Fibroblast of skin of abdomen (primary cell): Measurements from ENCODE around the gene PPP6R3.
"Not testable (repeated sequence)": the region's sequence is repeated elsewhere in the genome, so short reads cannot be mapped to it uniquely, and the experiment has no call there.

Source experiments
- DNase-seq: peaks from one replicate; pipeline ENCODE4 v3.0.0-alpha.2; 2013

Gene PPP6R3

DNA sequence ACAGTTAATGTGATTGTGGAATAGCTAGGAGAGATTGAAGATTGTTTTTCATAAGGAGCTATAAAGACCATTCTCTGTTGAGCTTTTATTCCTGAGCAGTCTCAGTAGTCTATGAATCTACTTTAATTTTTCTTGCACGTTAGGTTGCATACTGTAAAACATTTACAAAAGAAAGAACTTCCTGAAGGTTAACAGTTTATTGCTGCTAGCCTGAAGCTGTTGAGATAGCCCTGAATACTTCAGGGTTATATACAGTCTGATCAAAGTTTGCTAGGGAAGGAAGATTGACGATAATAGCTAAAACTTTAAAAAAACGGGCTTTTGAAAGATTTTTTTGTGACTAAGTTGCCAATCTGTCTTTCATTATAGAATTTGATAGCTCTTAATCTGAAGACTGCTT is 64.8 kb downstream of the PPP6R3 start:
- peak; percentile 17 for DNase-seq

DNA sequence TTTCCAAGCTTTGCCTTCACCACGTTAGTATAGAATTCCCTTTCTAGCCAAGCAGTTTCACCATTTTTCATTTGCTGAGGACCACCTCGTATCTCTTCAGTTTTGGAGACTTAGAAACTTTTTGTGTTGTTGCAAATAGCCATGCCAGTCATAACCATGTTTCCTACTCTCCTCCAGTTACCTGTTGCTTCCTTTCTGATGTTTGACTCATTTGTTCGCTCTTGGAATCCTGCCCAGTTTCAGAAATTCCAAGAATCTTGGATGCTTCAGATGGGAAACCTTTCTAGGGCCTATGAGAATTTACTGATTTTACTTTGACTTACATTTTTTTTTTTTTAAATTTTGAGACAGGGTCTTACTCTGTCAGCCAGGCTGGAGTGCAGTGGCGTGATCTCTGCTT is 65.4 kb downstream of the PPP6R3 start:
- peak; percentile 72 for DNase-seq

DNA sequence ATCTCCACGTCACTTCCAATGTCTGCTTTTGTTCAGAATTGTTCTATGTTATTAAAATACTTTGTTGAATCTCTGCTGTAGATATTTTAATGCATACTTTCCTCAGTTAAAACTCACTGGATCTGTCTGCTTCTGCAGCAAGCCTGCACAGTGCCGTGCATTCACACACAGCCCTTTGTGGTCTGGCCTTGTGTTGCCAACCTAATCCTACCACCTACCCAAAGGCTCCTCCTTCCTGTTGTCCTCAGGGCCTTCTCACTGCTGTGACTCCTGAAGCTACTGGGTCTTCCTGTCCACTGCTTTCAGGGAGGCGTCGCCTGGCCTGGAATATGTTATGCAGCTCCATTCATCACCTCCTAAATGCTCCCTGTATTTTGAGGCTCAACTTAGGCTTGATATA is 67.0 kb downstream of the PPP6R3 start:
- no peak for DNase-seq

DNA sequence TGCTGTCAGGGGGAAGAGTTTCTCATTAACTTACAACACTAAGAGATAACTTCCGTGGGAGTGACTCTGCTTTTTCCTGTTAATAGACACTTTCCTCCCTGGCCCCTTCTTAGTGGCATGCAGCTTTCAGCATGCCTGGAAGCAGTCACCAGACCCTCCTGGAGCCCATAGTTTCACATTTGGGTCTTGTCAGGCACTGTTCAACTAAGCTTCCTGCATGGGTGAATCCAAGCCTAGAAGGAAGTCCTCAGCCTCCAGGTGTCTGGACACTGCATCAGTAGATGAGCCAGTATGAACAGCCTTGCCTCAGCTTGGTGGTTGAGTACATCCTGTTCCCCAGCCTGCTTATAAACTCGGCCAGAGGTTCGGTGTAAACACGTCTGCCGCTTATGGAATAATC is 68.1 kb downstream of the PPP6R3 start:
- no peak for DNase-seq

DNA sequence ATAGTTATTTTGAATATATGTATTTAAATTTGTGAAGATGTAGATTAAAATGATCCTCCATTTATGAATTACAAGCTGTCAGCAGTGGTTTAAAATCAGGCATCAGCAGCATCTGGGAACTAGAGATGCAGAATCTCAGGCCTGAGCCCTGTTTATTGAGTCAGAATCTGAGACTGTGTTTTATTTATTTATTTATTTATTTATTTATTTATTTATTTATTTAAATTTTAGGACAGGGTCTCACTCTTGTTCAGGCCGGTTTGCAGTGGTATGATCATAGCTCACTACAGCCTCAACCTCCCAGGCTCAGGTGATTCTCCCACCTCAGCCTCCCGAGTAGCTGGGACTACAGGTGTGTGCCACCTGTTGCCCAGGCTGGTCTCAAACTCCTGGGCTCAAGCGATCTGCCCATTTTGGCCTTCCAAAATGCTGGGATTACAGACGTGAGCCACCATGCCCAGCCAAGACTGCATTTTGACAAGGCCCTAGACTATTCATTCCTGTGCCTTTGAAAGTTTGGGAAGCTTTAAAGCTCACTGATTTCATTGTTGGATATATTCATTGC is 70.7 kb downstream of the PPP6R3 start:
- no peak for DNase-seq

DNA sequence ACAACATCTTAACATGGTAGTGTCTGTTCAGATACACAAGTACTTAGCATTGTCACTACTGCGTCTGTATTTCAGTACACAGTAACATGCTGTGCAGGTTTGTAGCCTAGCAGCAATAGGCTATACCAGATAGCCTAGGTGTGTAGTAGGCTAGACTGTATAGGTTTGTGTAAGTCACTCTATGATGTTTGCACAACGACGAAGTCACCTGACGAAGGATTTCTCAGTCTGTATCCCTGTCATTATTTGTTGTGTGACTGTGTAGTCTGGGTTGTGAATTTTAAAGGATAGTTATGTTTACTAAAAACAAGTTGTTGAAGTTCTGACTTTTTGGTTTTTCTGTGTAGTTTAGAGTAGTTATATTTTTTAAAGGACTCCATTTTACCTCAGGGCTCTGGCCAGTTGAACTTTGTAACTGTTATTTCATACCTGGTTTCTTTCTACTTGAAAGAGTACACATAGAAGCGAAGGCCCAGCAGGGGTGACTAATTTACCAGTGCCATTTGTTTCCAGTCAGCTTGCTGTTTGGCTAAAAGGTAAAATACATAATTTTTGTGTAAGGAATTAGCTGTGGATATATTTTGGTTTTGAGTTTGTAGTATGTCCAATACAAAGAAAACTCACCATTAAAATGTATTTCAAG is 72.3 kb downstream of the PPP6R3 start:
- no peak for DNase-seq

DNA sequence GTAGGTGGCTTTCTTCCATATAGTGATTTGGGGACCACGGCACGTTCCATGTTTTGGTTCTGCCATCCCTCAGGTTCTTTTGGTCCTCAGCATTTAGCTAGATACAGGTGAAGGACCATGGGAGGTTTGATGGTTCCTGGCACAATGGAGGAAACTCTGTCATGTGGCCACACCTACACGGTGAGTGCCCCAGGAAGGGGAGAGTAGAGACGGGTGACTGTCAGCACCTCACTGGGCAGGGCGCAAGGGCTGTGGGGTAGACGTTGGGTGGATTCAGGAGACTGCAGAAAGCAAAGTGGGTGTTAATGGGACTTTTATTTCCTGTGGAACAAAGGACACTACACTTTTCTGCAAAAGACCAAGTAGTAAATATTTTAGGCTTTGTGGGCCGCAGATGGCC is 73.4 kb downstream of the PPP6R3 start:
- DNase-seq = no peak

DNA sequence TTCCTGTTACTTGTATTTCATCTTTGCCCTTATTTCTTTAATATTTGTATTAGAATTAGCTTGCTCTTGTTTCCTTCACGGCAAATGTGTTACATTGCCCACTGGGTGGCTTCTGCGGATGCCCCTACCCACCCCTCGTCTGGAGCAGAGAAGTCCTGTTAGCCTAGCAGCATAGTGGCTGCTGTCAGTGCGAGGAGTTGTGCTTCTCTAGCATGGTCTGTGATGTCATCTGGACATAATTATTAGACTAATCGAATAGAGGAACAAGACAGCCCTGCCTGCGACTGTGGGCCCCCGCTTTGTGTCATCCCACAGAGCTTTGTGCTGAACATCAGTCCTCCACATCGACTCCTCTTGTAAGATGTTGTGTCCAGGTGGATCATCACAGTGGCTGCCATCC is 74.5 kb downstream of the PPP6R3 start:
- no peak for DNase-seq

DNA sequence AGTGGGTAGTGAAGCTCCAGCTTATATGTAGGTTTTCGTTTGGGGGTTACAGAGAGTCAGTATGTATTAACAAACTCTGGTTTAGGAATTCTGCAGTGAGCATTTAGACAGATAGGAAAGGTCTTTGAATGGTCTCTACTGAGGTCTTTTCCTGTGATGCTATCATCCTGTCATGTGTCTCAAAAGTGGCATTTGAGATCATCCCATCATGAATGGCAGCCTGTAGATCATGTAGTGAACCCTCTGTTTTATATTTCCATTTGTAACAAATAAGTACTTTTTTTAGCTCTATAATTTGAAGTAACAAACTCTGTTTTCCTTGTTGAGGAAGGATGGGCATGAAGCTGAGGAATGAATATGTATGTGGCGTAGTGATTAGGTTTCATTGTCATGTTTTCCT is 76.2 kb downstream of the PPP6R3 start:
- no peak for DNase-seq

DNA sequence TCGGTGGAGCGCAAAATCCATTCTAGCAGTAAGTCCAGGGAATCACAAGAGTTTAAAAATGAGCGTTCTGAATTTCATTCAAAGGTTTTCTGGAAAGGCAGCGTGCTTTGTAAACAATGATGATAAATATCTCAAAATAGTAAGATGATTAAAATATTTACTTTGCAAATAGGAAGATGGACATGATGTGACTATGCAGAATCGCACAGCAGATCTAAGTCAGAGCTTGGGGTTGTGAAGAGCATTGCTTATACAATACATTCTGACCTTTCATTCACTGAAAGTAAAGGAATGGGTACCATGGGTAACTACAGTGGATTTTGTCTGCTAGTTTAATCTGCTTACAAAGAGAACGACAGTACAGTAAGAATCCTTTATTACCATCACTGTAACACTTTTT is 77.5 kb downstream of the PPP6R3 start:
- no peak for DNase-seq

DNA sequence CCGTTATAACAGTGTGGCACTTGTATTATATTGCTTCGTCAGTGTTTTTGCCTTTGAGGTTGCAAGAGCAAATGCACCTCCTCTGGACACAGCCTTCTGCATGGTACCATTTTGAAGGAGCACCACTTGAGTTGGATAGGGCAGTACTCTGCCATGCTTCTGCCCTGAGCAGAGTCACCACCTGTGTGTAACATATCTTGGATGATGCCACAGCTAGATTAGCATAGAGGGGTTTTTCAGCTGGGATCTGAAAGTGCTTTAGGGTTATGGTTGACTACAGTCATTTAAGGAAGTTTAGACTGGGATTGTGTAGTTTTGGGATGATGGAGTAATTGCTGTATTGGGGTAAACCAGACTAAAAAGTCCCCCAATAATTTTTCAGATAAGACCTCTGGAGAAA is 78.8 kb downstream of the PPP6R3 start:
- DNase-seq = no peak

DNA sequence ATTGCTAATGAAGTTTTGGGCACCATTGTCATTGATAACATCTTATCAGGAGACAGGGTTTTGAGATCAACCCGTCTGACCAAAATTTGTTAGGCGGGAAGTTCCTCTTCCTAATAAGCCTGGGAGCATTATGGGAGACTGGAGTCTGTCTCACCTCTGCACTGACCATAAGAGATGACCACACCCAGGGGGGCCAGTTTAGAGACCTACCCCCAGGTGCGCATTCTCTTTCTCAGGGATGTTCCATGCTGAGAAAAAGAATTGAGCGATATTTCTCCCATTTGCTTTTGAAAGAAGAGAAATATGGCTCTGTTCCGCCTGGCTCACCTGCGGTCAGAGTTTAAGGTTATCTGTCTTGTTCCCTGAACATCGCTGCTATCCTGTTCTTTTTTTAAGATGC is 80.0 kb downstream of the PPP6R3 start:
- not testable (repeated sequence) for DNase-seq

DNA sequence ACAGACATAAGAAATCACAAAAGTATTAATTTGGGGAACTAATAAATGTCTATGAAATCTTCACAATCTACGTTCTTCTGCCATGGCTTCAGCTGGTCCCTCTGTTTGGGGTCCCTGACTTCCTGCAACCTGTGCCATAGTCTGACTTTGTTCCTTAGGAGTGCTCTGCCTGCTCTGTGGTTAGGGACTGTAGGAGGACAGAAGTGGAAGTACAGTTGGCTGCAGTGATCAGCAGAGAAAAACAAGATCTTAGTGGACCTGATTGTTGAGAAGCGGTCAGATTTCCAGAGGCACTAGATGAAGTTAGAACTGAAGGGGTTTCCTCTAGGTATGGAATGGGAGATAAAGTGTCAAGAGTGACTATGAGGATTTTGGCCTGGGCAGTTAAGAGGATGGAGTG is 80.6 kb downstream of the PPP6R3 start:
- DNase-seq = no peak

DNA sequence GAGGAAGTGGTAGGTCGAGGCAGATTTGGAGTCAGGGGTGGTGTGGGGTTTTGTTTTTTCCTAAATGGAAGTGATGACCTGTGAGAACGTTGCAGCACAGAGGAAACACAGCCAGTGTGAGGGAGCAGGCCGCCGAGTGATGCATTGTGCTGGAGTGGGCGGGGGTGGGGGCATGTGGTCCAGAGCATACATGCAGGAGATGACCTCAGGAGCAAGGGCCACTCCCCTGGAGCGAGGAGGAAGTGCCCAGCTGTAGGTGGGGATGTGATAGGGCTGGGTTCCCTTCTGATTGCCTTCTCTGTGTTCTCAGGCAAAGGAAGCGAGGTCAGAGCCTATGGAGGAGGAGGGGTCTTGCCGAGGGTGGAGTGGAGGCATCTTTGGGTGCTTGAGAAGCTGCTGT is 81.4 kb downstream of the PPP6R3 start:
- DNase-seq = no peak

DNA sequence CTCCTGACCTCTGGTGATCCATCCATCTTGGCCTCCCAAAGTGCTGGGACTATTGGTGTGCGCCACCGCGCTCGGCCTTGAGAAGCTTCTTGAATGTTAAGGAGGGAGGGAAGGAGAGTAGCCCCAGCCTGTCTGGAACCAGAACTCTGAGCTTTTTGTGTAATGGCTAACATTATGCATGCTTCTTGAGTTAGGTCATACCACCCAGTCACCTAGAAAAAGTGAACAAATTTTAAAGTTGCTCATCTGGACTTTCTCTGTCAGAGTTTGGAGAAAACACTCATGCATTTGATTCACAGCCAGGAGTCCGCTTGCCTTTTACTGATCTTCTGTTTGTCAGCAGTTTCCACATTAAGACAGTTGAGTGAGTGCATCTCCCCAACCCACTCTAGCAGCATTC is 82.1 kb downstream of the PPP6R3 start:
- peak; percentile 91 for DNase-seq

DNA sequence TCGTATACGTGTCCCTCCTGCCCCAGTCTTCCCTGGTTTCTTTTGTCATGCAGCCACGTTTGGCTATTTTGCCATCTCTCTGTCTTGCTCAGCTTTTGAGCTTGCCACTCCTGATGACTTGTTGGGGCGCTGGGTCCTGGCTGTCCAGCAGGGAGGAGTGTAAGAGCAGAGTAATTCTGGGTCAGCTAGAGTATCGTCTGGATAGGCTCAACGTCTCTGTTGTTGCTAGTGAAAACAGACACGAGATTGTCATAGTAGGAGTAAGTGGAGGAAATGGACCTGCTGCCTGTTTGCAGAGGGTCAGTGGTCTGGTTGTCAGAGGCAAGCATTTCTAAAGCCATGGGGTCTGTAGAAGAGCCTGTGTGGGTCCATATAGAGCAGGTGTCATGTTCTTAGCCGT is 83.0 kb downstream of the PPP6R3 start:
- DNase-seq = no peak

DNA sequence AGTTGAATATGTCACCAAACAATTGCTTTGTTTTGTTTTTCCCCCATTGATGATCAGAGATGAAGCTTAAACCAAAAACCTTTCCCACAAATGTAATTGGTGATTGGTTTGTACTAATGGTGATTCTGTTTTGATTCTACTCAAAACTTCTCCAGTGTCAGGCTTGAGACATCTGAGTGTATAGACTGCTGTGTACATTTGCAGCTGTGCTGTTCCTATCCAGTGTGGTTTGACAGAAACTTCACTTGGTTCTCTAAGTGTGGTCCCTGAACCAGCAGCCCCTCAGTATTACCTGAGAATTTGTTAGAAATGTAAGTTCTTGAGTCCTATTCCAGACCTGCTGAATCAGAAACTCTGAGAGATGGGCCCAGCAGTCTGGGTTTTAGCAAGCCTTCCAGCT is 84.8 kb downstream of the PPP6R3 start:
- DNase-seq = no peak

DNA sequence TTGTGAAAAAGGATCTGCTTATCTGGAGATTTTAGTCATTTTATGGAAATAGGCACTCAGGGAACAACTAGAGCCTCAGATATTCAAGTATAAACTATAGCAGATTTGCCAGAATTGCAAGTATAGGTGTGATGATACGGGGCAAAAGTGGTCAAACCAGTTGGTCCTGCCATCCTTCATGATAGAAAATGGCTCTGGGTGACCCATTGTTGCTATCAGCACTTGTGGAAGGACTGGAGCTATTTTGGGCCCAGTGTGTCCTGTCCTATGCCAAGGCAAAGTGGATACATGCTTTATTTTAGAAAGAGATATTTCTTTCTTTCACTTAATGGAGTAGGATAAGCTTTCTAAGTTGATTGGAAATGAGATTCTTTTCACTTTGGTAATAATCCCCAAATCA is 85.2 kb downstream of the PPP6R3 start:
- DNase-seq = no peak

DNA sequence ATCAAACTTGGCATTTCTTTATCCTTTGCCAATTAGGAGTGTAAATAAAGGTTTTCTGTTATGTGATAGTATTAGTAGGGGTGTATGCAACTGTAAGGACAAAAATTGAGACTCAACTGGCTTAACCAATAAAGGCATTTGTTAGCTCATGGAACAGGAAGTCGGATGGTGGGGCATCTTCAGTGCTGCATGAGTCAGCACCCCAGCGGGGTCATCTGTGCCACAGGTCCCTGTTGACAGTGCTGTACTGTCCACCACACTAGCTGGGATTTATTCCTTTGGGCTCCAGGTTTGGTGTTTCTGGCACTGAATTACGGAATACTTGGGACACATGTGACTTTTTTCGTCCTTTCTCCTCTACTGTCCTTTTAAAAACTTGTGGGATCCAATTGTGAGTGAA is 86.0 kb downstream of the PPP6R3 start:
- peak; percentile 11 for DNase-seq

DNA sequence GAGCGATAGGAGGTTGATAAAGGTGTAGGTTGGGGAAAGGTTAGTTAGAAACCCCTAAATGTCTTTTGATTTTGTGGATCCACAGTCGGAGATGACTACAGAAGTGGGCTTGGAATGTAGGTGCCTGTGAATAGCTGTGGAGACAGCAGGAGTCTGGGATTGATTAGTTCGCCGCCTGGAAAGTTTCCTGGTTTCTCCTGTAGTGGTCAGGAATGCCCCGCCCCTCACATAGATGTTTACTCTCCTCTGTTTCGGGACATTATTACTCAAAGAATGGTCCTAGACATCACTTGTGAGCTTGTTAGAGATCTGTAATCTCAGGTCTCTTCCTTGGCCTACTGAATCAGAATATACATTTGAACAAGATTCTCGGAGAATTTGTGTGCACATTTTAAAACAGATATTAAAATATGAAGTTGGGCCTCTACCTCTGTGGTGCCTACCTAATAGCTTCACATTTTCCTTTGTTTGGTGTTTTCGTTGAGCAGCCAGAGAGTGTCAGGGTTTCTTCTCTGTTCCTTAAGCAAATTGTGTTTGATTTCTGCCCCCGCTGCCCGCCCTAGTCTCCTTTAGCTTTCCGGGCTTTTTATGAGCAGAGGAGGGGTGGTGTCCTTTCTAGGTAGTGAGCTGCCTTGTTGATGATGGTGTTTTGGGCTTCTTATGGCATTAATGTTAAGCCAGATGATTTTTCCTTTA is 89.4 kb downstream of the PPP6R3 start:
- peak; percentile 77 for DNase-seq

DNA sequence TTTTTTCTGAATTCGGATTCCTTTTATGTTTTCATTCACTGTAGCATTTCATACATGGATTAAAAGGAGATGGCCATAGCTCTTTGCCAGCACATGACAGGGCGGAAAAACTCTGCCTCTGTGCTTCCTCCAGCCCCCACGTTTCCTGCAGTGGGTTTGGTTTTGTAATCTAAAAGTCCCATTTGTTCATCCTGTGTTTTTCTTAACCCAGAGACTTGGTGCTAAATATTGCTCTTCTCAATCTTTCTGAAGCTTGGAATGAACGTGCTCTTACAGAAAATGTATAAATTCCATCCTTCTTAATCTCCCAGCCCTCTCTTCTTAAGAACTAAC is 89.9 kb downstream of the PPP6R3 start:
- no peak for DNase-seq

DNA sequence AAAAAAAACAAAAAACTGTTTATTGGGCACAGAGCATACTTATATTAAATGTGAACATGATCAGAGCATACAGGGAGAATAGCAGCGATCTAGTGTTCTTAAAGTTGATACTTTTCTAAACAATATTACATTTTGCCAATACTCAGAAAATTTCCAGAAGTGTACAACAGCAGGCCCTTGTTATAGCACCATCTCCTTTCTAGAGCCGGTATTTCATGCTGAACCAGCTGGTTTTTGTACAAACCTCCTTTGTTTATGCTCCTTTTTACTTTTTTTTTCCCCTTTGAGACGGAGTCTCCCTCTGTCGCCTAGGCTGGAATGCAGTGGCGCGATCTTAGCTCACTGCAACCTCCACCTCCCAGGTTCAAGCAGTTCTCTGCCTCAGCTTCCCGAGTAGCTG is 90.7 kb downstream of the PPP6R3 start:
- DNase-seq = no peak

DNA sequence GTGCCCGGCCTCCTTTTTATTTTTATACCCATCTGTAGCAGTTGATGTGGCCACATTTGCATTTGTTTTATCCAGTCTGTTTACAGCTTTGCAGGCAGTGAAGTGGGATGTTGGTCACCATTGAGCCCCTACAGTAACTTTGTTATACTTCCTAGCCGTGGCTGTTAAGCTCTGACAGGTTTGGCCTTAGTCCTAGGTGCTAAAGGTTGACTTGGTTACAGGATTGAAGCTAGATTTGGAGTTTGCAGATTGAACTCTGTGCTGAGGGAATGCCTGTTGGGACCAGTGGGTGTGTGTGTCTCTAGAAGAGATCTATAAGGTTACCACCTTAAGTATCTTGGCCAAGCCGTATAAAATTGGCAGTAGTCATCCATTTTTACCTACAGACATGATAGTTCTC is 91.2 kb downstream of the PPP6R3 start:
- DNase-seq = no peak

DNA sequence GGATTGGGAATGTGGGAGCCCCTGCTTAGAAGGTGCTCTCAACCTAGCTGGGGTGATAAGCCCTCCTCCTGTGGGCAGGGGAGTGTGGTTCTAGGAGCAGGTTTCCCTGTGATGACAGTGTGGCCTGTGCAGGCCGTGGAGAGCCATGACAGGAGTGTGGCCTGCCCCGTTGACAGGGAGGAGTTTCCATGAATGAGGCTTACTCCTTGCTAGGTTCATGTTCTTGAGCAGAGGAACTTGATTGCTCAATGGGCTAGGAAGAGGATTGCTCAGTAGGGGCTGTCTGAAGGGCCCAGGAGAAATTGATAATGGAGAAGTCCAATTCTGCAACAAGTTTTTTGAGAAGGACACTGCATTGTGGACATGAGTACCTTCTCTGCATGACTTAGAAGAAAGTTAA is 92.0 kb downstream of the PPP6R3 start:
- DNase-seq = no peak

DNA sequence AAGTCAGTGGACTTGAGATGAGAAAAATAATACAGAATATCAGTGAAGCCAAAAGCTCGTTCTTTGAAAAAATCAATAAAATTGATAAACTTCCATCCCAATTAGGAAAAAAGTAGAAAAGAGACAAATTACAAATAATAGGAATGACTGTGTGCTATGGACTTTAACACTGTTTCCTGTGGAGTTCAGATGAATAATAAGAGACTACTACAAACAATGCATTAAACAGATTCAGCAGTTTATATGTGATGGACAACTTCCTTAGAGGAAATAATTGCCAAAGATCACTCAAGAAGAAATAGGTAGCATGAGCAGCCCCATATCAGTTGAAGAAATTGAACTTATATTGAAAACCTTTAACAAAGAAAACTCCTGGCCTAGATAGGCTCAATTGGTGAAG is 99.7 kb downstream of the PPP6R3 start:
- no peak for DNase-seq
